HG02840 (cell line): ENCODE data around the gene LHX4.

ENCODE experiments used
- ATAC-seq: cut with Tn5 transposase; IDR thresholded peaks from one replicate; pipeline ENCODE4 v1.9.1; 2021; ENCODE audit warnings: mild to moderate bottlenecking, moderate library complexity, moderate number of reproducible peaks; ENCODE audit not compliant: unreplicated experiment, low FRiP score

Gene LHX4

DNA sequence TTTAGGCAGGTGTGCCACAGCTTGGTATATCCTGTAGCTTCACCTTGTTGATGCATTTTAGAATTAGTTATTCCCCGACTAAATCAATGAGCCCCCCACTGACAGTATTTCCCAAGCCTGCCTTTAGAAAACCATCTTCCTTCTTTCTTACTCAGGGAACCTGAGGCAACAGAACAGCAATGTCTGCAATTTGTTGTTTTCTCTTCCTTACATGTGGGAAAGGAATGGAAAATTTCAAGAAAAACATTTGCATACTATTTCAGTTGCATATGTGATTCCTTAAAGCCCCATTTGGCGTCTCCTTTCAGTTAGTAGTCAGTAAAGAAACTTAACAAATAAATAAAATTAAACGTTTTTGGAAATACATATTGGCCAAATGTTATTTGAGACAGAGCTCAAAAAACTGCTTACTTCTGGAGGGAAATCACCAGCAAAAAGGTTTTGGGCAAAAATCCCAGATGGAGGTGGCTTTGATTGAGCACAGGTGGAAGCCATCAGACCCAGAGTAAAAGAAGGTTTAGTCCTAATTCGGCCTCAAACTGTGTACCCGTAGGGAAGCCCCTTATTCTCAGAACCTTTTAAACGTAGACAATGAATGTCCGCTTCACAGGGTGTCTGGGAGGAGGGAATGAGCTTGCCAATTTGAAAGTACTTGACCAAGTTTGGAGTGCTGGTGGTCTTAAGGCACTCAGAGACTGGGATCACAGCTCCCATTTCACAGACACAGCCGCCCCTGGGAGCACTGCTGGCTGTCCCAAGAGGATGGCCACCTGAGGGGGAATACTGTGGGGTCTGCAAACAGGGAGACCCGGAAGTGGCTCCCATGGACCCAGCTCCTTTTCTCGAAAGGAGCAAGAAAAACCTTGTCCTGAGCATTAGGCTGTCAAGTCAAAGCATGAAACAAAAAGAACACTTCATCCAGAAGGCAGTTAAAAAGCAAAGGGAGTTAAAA is 9.4 kb downstream of the LHX4 start:
- no peak for ATAC-seq

DNA sequence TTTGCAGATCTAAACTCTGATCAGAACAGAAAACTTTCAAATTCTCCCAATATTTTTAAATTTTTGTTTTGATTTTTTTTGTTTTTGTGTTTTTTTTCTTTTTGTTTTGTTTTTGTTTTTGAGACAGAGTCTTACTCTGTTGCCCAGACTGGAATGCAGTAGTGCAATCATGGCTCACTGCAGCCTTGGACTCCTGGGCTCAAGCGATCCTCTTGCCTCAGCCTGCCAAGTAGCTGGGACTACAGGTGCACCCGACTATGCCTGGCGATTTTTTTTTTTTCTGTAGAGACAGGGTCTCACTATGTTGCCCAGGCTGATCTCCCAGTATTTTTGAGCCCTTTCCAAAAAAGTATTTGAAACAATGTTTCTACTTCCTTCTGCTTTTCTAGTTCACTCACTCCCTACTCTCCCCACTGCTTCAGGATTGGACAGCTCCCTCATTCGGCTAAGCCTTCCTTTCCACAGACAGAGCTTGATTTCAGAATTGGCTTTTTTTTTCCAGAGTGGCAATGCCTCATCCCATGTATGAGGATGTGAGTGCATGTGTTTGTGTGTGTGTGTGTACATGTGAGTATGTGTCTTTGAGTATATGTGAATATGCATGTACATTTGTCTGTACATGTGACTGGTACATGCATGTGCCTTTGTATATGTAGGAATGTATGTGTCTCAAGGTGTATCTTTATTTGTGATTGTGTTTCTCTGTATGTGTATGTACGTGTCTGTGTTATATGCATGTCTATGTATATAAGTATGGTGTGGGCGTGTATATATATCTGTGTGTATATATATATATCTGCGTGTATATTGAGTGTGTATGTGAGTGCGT is 11.9 kb downstream of the LHX4 start:
- no peak for ATAC-seq

DNA sequence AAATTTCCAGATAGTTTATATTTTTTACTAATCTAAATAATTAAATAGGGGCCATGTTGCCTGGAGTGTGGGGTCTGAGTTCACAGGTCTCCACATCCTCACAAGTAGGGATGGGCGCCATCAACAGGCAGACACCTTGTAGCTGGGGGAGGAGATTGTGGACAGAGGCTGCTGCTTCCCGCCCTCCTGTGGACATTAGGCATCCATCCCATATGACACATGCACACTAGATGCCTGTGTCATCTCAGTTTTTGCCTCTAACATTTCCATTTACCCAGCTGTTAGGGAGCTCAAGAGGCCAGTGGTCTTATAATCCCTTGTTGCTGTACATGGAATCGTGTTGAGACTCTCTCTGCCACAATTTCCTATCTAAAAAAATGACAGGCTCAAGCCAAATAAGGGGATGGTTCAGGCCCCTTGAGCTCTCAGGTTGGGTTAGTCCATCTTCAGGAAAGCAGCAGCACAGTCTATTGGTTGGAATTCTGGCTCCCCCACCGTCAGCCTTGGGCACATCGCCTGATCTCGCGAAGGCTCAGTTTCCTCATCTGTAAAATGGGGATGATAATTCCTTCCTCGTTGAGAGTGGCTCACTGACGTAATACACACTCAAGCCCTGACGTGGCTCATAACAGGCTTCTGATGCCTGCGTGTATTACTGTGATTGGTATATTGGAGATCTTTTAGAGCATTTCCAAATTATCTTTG is 13.6 kb downstream of the LHX4 start:
- ATAC-seq, result no peak

DNA sequence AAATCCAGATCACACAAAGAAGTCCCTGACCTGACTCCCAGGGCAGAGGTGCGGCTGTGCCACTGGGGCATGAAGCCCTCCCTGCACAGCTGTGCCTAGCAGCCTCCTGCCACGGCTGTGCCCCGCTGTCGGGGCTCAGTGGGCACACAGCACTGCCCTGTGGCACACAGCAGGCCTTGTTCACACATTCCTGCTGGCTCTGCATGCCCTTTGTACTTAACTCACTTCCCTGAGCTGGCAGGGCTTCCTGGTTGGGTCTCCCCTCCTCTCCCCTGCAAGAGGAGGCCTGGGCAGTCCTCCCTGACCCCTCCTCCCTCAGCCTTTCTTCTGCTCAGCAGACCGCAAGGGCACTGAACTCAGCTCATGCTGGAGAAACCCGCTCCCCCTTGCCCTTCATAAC is 14.8 kb downstream of the LHX4 start:
- ATAC-seq, result no peak

DNA sequence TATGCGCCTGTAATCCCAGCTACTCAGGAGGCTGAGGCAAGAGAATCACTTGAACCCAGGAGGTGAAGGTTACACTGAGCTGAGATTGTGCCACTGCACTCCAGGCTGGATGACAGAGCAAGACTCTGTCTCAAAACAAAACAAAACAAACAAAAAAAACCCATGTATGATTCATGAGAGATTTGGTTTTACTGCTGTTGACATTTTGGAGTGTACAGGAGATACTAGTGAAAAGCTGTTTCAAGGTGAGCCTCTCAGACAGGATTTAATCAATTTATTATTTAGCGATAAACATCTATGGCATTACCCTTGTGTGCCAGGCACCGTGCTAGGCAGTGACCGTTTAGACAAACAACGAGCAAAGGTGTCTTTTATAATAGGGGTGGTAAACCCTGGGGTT is 16.5 kb downstream of the LHX4 start:
- ATAC-seq, result no peak

DNA sequence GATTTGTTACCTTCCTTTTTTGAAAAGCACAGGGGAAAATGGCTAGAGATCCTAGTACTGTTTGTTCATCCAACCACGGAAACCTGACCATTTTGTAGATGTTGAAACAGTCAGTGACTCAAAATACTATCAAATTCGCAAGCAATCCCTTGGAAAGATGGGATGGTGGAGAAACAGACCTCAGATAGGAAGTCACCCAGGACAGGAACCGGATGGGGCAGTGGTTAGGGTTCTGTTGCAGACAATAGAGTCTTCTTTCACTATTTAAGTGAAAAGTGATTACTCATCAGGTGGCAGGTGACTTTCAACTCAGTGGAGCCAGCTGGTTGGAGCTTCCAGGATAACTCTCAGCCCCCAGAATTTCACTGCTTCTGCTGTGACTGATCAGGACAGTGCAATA is 17.0 kb downstream of the LHX4 start:
- no peak for ATAC-seq

DNA sequence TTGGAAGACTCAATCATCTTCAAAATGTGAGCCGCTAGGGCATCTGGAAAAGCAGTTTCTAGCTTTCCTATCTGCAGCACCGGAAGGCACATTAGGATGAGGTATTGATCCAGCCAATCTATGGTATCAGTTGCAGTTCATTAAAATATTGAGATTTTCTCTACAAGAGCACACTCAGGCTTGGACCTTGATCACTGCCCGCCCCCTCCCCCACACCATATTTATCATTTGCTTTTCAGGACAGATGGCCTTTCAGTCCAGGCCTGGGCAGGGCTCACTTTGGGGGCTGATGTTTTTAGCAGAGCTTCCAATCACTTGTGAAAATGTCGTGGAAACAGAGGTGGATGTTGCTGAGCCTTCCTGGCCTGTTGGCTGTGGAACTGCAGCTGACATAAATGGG is 17.5 kb downstream of the LHX4 start:
- no peak for ATAC-seq

DNA sequence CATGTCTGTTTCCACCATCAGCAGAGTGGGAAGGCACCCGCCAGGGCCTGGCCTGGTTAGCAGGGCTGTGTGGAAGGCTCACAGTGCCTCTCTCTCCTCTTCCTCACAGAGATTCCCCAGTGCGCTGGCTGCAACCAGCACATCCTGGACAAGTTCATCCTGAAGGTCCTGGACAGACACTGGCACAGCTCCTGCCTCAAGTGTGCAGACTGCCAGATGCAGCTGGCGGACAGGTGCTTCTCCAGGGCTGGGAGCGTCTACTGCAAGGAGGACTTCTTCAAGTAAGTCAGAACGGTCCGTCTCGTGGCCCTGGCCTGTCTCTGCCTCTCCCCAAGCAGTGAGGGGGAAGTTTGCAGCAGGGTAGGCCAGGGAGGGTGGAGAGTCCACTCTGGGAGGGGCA is 18.1 kb downstream of the LHX4 start:
- ATAC-seq, result no peak

DNA sequence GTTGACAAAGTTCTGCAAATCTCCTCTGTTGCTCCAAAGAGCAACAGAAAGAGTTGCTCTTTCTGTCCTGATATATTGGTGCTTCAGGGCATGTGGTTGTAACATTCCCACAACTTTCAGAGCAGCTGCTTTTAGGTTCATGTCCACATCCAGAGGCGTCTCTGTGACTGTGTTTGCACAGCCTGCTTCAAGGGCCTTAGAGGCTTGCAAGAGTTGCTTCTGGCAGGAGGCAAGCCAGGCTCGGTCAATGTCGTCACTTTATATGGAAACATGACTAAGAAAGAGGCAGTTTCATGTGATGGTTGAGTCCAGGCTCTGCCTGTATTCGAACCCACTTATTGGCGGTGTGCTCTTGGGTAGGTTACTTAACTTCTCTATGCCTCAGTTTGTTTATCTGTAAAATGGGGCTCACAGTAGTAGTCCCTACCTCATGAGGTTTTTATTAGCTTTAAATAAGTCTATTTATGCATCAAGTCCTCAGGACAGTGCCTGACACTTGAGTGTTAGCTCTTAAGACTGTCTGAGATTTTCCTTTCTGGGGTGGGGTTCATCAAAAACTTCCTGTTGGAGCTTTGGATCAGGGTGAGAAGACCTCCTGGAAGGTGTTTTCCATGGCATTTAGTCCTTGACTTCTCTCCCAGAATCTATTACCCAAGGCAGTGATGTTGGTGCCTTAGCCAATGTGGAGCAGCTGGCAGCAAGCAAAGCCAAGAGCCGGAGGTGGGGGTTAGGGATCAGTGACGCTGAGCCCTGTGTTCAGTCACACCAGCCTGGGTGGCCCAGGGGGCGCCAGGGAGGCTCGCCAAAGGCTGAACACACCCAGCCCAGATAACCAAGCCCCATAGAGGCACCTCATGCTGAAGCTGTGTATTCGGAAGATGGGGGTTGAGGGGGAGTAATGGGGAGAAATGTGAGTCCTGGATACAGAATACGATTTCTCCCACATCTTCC is 18.9 kb downstream of the LHX4 start:
- no peak for ATAC-seq

DNA sequence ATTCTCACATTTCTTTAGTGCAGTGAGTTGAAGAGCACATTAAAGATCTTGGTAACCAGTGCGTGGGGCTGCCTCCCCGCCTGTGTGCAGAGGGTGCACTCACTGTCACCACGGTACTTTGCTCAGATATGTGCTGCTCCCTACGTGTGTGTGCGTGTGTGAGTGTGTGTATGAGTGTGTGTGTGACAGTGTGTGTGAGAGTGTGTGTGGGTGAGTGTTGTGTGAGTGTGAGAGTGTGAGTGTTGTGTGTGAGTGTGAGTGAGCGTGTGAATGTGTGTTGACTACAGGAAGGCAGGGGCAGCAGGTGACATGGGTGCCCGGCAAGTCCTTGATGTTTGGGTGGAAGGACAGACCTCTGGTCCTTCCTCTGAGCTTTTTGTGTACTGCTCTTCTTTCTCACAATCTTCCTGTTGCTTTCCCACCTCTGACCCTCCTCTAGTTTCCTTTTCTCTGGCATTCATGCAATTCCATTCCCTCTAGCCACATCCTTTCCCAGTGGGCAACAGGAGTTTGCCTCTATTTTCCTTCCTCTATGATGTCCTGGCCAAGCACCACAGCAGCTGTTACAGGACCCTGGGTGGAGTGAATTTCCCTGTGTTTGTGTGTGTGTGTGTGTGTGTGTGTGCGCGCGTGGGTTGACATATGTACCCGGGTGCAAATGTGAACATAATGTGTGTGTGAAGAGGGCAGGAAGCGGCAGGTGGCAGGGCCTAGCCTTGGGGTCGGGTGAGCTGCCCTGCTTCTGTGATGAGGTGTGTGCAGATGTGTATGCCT is 19.8 kb downstream of the LHX4 start:
- ATAC-seq, result no peak

DNA sequence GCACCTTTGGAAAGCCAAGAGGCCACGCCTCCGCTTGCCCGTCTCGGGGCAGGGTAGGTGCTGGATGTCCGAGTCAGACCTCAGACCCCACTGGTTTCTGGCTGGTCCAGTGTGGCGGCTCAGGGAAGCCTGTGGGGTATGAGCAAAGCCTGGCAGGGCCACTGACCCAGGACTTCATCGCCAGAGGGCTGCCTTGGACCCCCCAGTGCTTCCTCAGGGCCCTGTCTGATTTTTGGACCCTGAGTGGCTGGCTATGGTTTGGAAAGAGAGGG is 20.4 kb downstream of the LHX4 start:
- no peak for ATAC-seq

DNA sequence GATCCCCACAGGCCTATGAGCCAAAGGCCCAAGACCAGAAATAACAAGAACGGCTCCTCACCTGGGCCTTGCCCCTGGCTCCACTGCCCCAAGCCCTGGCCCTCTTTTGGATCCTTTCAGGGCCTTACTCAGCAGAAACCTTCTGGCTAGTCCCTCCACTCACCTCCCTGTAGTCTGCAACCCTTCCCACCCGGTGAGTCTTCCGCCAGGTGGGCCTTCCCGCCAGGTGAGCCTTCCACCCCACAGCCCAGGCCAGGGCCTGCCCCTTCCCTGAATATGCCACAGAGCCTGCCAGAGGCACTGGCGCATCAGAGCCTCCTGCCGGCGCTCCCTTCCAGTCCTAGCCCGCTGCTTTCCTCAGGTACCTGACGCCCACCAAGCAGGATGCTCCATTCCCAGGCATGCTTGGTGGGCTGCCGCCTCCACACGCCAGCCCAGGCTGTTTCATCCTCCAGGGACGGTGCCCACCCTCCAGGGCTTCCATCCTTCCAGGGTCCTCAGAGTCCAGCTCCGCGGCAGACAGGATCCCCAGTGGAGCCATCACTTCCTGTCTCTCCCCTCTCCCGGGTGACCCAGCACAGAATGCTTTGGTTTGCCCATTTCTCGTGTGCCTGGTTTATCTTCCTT is 20.9 kb downstream of the LHX4 start:
- no peak for ATAC-seq

DNA sequence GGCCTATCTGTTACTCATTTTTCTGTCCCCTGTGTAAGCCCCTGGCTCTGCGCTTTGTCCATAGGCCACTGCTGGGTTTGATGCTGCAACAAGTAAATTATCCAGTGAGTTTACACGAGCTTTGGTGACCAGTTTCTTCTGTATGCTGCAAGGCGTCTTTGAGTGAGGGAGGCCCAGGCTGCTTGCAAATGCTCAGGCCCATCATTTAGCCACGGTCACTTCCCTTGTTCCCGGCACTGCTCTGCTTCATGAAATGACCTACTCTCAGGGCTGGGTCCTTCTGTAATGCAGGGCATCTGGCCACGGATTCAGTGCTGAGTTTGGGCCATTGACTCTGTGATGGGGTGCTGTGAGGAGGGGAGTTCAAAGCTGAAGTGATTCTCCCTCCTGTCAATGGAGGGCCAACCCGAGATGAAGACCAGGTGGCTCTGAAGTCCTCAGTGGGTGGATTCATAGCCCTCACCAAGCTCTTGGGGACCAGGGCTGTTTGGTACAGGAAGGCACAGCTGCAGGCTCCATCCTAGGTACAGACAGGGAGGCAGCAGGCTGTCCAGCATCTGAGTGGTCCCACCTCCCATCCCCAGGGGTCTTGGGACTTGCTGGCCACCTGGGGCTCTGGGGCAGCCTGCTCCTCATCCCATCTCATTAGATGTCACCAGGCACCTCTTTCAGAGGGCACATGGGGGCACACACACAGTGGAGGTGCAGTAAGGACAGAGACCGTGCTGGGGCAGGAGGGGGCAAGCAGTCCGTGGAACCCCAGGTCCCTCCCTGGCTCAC is 21.7 kb downstream of the LHX4 start:
- no peak for ATAC-seq

DNA sequence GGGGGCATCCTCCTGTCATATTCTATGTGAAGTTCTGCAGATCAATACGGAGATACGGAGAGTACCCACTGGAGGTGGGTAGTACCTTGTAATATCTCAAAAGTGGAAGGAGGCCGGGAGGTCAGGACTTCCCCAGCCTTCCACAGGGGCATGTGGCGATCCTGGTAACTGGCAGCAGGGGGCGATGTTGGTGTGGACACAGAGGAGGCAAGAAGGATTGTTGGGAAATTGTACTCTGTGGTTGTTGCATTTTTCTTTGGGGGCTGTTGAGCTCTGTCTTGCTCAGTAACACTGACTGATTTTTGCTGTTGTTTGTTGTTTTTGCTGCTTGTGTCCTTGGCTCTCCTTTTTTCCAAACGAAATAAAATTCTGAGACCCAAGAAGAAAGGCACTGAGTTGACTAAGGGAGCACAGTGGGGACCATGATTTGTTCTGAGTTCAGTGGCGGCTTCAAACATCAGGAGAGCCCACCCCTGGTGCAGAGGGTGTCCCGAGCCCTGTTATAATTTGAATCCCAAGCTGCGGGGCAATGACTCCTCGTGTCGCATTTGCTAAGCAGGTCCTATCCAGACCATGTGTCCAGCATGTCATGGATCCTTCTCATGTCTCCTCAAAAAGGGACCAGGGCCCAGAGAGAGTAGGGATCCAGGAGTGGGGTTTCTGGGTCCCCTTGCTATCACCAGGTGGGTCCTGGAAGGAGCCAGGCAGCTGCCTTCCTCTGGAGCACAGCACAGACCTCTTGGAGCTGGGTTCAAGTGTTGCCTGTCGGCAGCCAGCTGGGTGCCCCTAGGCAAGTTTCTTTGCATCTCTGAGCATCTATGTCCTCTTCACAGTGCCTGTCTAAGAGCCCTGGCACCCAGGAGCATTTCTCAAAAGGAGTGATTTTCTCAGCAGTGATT is 22.8 kb downstream of the LHX4 start:
- no peak for ATAC-seq

DNA sequence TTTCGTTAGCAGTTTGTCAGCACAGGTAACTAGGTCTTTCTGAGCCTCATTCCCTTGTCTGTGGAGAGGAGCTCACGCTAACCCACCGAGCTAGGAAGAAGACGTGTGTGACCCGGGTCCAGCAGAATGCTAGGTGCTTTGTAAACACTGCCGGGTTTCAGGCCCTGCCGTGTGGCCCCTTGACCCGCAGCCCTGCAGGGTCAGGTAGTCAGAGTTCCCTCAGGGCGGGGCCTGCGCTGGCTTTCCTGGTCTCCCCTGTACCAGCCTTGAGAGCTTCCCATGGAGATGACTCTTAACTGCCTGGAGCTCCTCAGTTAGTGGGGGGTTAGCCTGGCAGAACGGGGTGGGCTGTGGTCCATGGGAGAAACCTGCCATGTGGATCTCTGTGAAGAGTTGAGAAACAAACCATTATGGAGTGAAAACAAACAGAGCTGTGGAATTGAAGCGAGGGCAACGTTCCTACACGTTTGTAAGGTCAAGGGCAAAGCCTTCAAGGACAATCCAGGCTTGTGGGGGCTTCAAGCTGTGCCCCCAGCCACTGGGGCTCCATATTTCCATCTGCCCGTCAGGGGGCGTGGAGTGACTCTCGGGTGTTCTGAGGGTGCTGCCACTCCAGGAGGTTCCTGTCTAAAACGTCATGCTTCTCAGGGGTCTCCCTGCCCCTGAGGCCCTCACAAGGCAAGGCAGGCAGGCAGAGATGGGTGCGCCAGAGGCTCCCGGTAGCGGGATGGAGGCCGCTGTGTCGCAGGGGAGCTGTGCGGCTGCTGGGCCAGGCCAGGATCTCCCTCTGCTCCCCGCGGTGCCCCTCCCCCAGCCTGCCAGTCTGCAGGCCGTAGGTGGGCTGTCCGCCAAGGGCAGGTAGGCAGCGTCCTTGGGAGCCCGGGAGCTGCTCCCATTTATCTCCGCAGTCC is 23.8 kb downstream of the LHX4 start:
- ATAC-seq, result no peak

DNA sequence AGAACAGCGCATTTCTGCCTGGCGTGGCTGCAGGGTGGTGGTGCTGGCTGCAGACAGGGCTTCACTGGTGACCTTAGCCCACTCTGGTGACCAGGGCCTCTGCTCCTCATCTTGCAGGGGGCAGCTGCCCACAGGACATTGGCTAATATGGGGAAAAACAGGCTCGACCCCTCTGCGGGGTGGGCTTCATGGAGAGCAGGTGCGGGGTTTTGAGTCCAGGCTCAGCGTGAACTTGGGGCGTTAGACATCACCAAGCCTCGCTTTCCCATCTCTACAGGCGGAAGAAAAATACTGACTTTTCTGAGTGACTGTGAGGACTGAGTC is 24.4 kb downstream of the LHX4 start:
- no peak for ATAC-seq
